GM21447 (cell line): ENCODE results near the gene ETV1.
"Not testable (repeated sequence)": the region's sequence is repeated elsewhere in the genome, so short reads cannot be mapped to it uniquely, and the experiment has no call there.

Experiments used
- ATAC-seq: cut with Tn5 transposase; IDR thresholded peaks from one replicate; pipeline ENCODE4 v1.9.1; 2021; ENCODE audit not compliant: unreplicated experiment

The ETV1 gene

GRCh38 chr7:13933091-13933490, 56.4 kb downstream of the ETV1 start:
- ATAC-seq = no peak

DNA sequence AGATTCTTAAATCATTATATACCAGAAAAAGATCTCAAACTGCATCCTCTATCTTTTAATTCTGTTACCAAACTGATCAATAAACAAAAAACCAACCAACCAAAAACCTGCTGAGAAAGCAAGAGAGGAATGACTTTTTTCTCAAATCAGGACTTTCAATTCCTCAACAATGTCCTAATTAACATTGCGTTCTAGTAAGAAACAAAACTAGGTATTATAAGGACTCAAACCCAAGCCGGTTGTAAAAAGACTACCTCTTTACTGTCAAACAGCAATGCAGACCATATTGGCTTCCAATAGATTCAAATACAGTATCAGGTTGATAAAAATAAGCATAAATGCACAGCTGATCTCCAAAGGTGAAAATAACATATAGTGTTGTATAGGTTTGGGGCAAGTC, 57.3 kb downstream of the ETV1 start:
- ATAC-seq = no peak

DNA sequence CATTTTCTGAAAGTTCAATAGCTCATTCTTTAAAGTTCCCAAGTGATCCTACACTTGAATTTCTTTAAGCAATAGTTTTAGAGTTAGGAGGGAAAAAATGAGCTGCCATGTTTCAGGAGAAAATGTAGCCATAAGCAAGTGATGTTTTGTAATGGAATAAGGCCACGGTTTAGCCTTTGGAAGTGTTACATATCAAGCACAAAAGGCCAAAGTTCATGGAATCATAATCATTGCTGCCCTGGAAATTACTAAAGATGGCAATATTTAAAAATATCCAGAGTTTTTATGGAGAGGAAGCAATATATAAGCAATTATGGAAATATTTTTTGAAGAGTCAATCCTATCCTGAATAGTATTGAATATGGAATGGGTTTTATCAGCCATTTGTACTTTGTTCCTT, 68.4 kb downstream of the ETV1 start:
- ATAC-seq = no peak

- ATAC-seq = no peak
Observed at GRCh38 chr7:13920053-13920697, 69.3 kb downstream of the ETV1 start.

DNA sequence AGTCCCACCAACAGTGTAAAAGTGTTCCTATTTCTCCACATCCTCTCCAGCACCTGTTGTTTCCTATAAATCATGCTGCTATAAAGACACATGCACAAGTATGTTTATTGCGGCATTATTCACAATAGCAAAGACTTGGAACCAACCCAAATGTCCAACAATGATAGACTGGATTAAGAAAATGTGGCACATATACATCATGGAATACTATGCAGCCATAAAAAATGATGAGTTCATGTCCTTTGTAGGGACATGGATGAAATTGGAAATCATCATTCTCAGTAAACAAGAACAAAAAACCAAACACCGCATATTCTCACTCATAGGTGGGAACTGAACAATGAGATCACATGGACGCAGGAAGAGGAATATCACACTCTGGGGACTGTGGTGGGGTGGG, 71.1 kb downstream of the ETV1 start:
- ATAC-seq = not testable (repeated sequence)

GRCh38 chr7:13917103-13917502, 72.4 kb downstream of the ETV1 start:
- ATAC-seq = not testable (repeated sequence)

DNA sequence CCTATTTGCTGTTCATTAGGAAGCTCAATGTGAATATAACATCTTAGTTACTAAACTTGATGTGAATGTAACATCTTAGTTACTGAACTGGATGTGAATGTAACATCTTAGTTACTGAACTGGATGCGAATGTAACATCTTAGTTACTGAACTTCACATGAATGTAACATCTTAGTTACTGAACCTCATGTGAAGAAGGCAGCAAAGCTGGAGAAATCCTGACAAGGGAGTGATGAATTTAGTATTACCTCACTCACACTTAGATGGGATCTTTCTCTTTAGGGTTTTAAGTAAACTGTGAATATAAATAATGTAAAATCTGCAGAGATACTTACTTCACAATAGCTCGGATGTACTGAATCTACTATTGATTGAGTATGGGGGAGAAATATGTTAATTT, 73.6 kb downstream of the ETV1 start:
- ATAC-seq = no peak

DNA sequence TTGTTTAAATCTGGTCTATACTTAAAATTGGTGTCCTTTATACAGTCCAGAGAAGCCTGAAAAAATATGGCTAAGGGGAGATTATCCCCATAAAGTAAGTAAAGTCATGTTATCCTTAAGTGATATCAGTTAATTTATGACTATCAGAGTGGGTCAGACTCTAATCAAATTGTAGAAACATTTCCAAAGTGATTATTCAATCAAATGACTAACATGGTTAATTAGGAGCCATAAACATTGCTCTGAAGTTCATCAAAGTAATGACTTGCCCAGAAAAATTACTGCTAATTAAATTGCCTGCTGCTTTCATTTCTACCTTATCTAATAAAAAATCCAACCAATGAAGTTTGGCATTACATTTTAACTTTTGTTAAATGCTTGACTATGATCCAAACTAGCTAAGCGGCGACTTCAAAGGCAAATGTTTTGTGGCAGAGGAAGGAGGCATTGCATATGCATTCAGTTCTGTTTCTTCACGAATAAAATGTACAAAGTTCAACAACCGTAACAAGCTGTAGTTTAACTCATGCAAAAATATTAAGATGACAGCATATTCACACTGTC, 76.7 kb downstream of the ETV1 start:
- ATAC-seq = no peak

DNA sequence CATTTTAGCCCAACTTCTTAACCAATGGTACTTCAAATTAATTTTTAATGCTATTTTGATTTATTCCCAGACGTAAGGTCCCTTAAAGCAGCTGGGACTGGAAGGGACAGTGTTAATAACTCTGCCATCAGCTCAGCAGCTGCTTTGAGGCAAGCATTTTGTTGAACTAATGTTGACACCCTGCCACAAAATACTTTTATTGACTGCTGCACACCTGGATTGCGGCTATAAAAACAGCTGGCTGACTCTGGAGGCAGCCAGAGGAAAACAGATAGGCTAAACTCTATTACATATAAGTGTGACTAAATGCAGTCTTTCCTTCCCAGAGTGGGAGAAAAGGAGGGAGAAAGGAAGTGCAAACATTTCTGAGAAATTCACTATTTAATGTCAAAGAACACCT, 77.6 kb downstream of the ETV1 start:
- no peak for ATAC-seq

DNA sequence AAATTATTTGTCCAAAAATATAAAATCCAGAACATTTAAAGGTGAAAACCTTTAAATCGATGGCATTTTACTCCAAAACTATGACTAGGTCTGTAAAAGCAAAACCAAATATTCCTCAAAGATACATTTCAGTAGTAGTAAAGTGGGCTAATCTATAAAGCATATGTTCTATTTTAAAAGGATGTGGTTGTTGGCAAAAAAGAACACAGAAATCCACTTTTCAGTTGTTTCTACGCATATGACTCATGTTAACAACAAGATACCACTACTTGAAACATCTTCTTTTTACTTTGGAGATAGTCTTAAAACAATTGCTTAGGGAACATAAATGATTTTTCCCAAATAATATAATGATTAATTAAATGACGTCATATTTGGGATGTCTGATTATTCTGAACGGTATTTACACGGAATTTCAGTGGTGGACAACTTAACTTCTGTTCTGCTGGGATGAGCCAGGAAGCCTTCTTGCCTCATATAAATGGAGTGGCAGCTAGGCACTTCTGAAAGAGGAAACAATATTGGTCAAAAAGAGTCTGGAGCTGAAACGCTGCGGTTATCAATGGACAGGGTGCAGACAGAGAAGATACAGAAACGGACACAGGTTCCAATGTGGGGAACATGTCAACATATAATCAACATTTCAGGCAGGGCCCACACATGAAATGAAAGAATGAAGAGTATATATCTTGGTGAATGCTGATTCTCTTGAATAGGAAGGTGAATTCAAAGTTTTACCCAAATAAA, 78.5 kb downstream of the ETV1 start:
- ATAC-seq = no peak

DNA sequence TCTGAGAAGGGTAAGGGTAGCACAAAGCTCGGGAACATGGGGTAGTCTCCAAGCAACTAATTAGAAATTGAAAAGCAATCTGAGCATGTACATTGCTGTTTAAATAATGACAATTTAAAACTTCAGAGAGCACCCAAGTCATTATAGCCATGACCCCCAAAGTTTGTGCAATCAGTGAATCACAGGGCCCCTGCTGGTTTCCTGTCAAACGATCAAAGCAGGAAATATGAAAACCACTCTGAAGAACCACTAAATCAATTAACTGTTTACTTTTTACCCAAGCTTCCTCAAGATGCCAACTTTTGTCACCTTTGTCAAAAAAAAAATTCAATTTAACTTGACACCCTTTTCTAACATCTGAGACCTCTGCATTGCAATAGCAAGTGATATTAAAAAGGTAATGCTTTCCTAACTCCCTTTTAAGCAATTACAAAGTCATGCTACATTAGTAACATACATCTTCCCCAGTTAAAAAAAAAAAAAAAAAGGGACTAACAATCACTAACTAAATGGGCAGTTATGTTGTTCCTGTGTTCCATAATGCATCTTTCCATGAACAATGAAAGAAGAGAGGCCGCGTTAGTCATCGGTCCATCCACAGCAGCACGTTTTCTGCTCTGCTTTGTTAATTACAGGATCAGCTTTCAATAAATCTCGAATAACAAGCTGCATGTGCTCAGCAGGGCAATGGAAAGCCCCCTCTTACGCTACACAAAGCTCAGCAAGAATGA, 80.6 kb downstream of the ETV1 start:
- ATAC-seq = no peak

DNA sequence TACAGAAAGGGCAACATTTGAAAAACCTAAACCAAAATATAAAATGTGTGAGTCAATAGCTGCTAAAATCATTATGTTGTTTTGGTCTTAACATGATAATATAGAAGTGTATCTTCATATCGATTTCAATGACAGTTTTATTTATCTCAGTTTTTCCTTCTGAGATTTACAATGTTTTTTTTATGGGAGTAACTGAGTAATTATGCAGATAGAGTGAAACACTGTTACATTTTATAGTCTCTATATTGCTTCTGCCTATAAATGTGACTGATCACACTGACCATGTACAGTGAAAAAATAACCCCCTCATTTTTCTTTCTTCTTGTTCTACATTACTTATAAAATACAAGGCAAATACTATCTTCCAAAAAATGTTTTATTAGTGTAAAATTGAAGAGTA, 81.6 kb downstream of the ETV1 start:
- no peak for ATAC-seq

- ATAC-seq = no peak
Observed at GRCh38 chr7:13904689-13905088, 84.8 kb downstream of the ETV1 start.

- no peak for ATAC-seq
Observed at GRCh38 chr7:13904007-13904406, 85.5 kb downstream of the ETV1 start.

DNA sequence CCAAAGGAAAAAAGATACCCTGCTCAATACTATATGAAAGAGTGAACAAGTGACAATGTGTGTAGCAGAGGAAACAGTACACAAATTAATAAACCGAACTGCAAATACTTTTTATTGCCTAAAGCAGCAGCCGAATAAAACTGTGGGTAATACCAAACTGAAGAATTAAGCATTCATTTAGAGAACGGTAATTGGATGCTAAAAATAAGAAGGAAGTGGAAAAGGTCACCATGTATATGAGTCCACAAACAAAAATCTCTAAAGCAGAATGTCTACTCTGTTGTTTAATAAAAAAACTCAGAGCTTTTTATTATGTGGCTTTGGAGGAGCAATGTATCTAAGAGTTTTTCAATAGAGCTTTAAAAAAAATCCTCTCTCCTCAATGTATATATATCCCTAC, 87.9 kb downstream of the ETV1 start:
- no peak for ATAC-seq

- no peak for ATAC-seq
Observed at GRCh38 chr7:13898957-13899670, 90.4 kb downstream of the ETV1 start.

DNA sequence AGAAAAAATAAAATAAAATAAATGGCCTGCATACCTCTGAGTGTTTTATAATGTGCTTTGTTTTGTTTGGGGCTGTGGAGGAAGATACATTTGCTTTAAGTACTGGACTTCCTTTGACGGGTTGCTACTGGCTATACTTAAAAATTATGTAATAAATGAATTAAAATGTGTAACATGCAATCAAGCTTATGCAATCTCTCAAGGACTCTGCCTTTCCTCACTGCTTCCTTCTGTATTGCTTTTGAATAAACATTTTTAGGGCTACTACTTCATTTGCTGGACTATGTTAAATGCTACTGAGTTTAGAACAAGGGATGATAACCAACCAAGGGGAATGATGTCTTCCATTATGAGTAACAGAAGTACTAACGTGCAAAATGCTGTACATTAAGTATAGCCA, 91.6 kb downstream of the ETV1 start:
- ATAC-seq = no peak

- ATAC-seq = no peak
Observed at GRCh38 chr7:13894954-13895353, 94.5 kb downstream of the ETV1 start.

DNA sequence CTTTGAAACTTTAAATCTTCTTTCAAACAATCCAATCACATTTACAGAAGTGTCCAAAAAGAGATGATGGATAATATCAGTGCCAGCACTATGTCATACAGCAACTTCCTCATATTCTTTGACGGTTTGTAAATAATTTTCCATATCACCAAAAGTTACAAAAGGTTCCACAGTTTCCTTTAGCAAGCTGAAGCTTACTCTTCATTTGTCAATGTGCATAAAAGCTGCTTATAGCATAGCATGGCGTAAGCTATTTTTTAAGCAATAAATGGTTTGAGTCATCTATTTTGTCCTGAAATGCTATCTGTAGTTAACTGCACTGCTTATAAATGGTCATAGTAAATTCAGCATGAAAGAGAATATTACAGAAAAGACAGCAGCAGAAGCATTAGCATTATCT, 95.1 kb downstream of the ETV1 start:
- ATAC-seq = no peak

- ATAC-seq = no peak
Observed at GRCh38 chr7:13890793-13891192, 98.7 kb downstream of the ETV1 start.

GRCh38 chr7:13886356-13886755, 103.1 kb downstream of the ETV1 start:
- no peak for ATAC-seq
